Measurements from ENCODE around the gene HSFX1. TPM values are rescaled to one million over a fixed set of nuclear protein-coding genes. Genes with fewer than 3 reads are reported as not detected.
"Not testable (repeated sequence)": the region's sequence is repeated elsewhere in the genome, so short reads cannot be mapped to it uniquely, and the experiment has no call there.

HSFX1 gene
- total RNA-seq = 1.6 to 2.1 TPM (median 2.1 TPM) in 3 replicates
- long read RNA-seq, partial matches to known transcripts = 0 of 1 reads
- long read RNA-seq, other reads (novel, unspliced or antisense) = 1 of 1 reads

GRCh38 chrX:149773768-149774167 is at the start of gene HSFX1:
Gene HSFX1 (plus strand): TSS chrX:149774068. CDS start chrX:149774682, 614 bp downstream.
- H3K9me3 Mint-ChIP-seq (ENCODE audit: low read depth); H3K36me3 Mint-ChIP-seq (ENCODE audit: low read depth); H3K27me3 Mint-ChIP-seq (ENCODE audit: low read depth); DNase-seq (ENCODE audit: low spot score); H3K4me3 Mint-ChIP-seq (ENCODE audit: unreplicated experiment); H3K27ac Mint-ChIP-seq (ENCODE audit: unreplicated experiment); H3K4me1 Mint-ChIP-seq (ENCODE audit: low read depth): not testable (repeated sequence)

- not testable (repeated sequence) for H3K27me3 Mint-ChIP-seq (ENCODE audit: low read depth)
Measured at GRCh38 chrX:149727308-149727707, 46.6 kb upstream of the HSFX1 start.

GRCh38 chrX:149742269-149742668 is 31.6 kb upstream of the HSFX1 start:
- not testable (repeated sequence) for H3K36me3 Mint-ChIP-seq (ENCODE audit: low read depth); H3K27ac Mint-ChIP-seq (ENCODE audit: unreplicated experiment); H3K4me3 Mint-ChIP-seq (ENCODE audit: unreplicated experiment); H3K4me1 Mint-ChIP-seq (ENCODE audit: low read depth); H3K9me3 Mint-ChIP-seq (ENCODE audit: low read depth); DNase-seq (ENCODE audit: low spot score); H3K27me3 Mint-ChIP-seq (ENCODE audit: low read depth)

More at GRCh38 chrX:149727308-149727707, 46.6 kb upstream of the HSFX1 start:
- not testable (repeated sequence) for DNase-seq (ENCODE audit: low spot score); H3K9me3 Mint-ChIP-seq (ENCODE audit: low read depth); H3K36me3 Mint-ChIP-seq (ENCODE audit: low read depth); H3K4me3 Mint-ChIP-seq (ENCODE audit: unreplicated experiment); H3K27ac Mint-ChIP-seq (ENCODE audit: unreplicated experiment); H3K4me1 Mint-ChIP-seq (ENCODE audit: low read depth)

- DNase-seq (ENCODE audit: low spot score); H3K9me3 Mint-ChIP-seq (ENCODE audit: low read depth); H3K36me3 Mint-ChIP-seq (ENCODE audit: low read depth); H3K4me1 Mint-ChIP-seq (ENCODE audit: low read depth); H3K4me3 Mint-ChIP-seq (ENCODE audit: unreplicated experiment); H3K27me3 Mint-ChIP-seq (ENCODE audit: low read depth); H3K27ac Mint-ChIP-seq (ENCODE audit: unreplicated experiment): not testable (repeated sequence)
Measured at GRCh38 chrX:149746390-149747007, 27.4 kb upstream of the HSFX1 start.

GRCh38 chrX:149757206-149758067 is 16.4 kb upstream of the HSFX1 start:
- H3K4me1 Mint-ChIP-seq (ENCODE audit: low read depth) = no peaks in the 10 kb centered on the region
- no peak overlapping the region for H3K4me3 Mint-ChIP-seq (ENCODE audit: unreplicated experiment)
- H3K27me3 Mint-ChIP-seq (ENCODE audit: low read depth) = peaks cover 2% of the 10 kb centered on the region

GRCh38 chrX:149758068-149758714 is 15.7 kb upstream of the HSFX1 start:
- Mint-ChIP-seq H3K36me3 (ENCODE audit: low read depth) (no peaks in the 10 kb centered on the region), H3K4me3 (ENCODE audit: unreplicated experiment) (no peak overlapping the region), H3K27ac (ENCODE audit: unreplicated experiment) (no peak overlapping the region), H3K27me3 (ENCODE audit: low read depth) (peaks cover 2% of the 10 kb centered on the region), H3K9me3 (ENCODE audit: low read depth) (peaks cover 2% of the 10 kb centered on the region), H3K4me1 (ENCODE audit: low read depth) (no peaks in the 10 kb centered on the region)
- peak; percentile 69 for DNase-seq (ENCODE audit: low spot score)
- TF ChIP-seq CTCF (IDR thresholded peaks at IDR 0.05) = no peak

More at GRCh38 chrX:149757206-149758067, 16.4 kb upstream of the HSFX1 start:
- H3K9me3 Mint-ChIP-seq (ENCODE audit: low read depth) = peaks cover 4% of the 10 kb centered on the region
- TF ChIP-seq CTCF (IDR thresholded peaks at IDR 0.05) = no peak
- DNase-seq (ENCODE audit: low spot score) = peak; percentile 44
- no peaks in the 10 kb centered on the region for H3K36me3 Mint-ChIP-seq (ENCODE audit: low read depth)
- no peak overlapping the region for H3K27ac Mint-ChIP-seq (ENCODE audit: unreplicated experiment)

GRCh38 chrX:149758715-149759078 is 15.2 kb upstream of the HSFX1 start:
- H3K36me3 Mint-ChIP-seq (ENCODE audit: low read depth); H3K4me1 Mint-ChIP-seq (ENCODE audit: low read depth); H3K27me3 Mint-ChIP-seq (ENCODE audit: low read depth); H3K27ac Mint-ChIP-seq (ENCODE audit: unreplicated experiment); H3K9me3 Mint-ChIP-seq (ENCODE audit: low read depth); H3K4me3 Mint-ChIP-seq (ENCODE audit: unreplicated experiment): not testable (repeated sequence)
- DNase-seq (ENCODE audit: low spot score) = peak; percentile 90

All from chondrocyte (in vitro differentiated cells).